ENCODE measurements around the gene PHACTR1.

DNA sequence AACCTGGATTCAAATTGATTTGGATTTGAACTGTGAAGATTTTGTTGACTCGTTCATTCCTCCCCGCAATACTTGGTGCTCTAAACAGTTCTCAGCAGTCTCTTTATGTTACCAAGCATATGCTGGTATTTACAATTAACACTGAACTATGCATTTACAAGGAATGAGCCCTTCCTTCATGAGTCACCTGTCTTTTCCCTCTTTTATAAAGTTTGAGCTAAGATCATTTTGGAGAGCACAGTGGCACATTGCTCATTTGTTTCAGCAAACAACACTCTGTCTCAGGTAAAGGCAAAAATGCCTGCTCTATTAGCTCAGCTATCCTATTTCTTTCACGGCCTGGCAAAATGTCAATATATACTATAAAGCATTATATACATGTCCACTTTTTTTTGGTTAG lies 285.4 kb downstream of the PHACTR1 start:
- TF ChIP-seq, protein P1, sequence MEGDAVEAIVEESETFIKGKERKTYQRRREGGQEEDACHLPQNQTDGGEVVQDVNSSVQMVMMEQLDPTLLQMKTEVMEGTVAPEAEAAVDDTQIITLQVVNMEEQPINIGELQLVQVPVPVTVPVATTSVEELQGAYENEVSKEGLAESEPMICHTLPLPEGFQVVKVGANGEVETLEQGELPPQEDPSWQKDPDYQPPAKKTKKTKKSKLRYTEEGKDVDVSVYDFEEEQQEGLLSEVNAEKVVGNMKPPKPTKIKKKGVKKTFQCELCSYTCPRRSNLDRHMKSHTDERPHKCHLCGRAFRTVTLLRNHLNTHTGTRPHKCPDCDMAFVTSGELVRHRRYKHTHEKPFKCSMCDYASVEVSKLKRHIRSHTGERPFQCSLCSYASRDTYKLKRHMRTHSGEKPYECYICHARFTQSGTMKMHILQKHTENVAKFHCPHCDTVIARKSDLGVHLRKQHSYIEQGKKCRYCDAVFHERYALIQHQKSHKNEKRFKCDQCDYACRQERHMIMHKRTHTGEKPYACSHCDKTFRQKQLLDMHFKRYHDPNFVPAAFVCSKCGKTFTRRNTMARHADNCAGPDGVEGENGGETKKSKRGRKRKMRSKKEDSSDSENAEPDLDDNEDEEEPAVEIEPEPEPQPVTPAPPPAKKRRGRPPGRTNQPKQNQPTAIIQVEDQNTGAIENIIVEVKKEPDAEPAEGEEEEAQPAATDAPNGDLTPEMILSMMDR (IDR thresholded peaks at IDR 0.05), result no peak
- TF ChIP-seq POLR2A (IDR thresholded peaks at IDR 0.05), result no peak
